ENCODE data around the gene ZSCAN30. TPM values are rescaled to one million over a fixed set of nuclear protein-coding genes. Genes with fewer than 3 reads are reported as not detected.

The ZSCAN30 gene
- polyA plus RNA-seq, 1 donor from 2014 or later, result 30.6 TPM

DNA sequence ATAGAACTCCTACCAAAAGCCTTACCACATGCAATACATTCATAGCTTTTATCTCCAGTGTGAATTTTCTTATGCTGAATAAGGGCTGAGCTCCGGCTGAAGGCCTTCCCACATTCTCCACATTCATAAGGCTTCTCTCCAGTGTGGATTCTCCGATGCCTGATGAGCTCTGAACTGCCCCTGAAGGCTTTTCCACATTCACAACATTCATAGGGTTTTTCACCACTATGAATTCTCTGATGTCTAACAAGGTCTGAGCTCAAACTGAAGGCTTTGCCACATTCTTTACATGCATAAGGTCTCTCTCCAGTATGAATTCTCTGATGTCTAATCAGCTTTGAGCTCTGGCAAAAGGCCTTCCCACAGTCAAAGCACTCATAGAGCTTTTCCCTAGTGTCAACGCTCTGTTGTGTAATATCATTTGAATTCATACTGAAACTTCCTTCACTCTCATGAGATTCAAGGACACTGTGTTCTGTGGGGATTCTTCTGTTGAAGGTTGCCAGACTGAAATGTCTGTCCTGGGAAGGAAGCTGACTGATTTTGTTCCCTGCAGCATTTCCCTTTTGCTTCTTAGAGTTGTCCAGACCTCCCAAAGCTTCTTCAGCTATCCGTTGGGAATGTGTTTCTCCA is 36.3 kb downstream of the ZSCAN30 start:
- Histone ChIP-seq H3K9me2 (ENCODE audit: insufficient read depth, low read length) (no peaks in the 10 kb centered on the region), H2AFZ (ENCODE audit: low read depth, low read length) (no peak overlapping the region), H3K9ac (ENCODE audit: low read length) (no peak overlapping the region), H3K27me3 (ENCODE audit: insufficient read depth, low read depth, low read length) (no peaks in the 10 kb centered on the region), H4K20me1 (ENCODE audit: insufficient read depth) (no peaks in the 10 kb centered on the region), H3K79me2 (replicated peaks; ENCODE audit: insufficient read depth, low read length) (no peaks in the 10 kb centered on the region), H3F3A (ENCODE audit: insufficient read depth, low read length, poor library complexity, severe bottlenecking) (no peaks in the 10 kb centered on the region), H3K27ac (ENCODE audit: low read length) (no peak overlapping the region), H3K4me3 (ENCODE audit: low read length) (no peak overlapping the region), H3K4me2 (ENCODE audit: low read length) (no peak overlapping the region), H3K9me3 (ENCODE audit: low read length) (no peaks in the 10 kb centered on the region), H3K36me3 (ENCODE audit: insufficient read depth, low read length) (peaks cover 23% of the 10 kb centered on the region)
- TF ChIP-seq RAD21 (conservative IDR thresholded peaks at IDR 0.05) (no peak), MXI1 (conservative IDR thresholded peaks at IDR 0.05; ENCODE audit: poor library complexity, severe bottlenecking) (no peak), EZH2 (IDR thresholded peaks at IDR 0.05; ENCODE audit: borderline replicate concordance, insufficient read depth, low read length, poor library complexity, severe bottlenecking) (no peak), EP300 (conservative IDR thresholded peaks at IDR 0.05; ENCODE audit: poor library complexity, severe bottlenecking) (no peak), TAF1 (IDR thresholded peaks at IDR 0.05; ENCODE audit: low read depth) (no peak)
- TF ChIP-seq, protein P1, sequence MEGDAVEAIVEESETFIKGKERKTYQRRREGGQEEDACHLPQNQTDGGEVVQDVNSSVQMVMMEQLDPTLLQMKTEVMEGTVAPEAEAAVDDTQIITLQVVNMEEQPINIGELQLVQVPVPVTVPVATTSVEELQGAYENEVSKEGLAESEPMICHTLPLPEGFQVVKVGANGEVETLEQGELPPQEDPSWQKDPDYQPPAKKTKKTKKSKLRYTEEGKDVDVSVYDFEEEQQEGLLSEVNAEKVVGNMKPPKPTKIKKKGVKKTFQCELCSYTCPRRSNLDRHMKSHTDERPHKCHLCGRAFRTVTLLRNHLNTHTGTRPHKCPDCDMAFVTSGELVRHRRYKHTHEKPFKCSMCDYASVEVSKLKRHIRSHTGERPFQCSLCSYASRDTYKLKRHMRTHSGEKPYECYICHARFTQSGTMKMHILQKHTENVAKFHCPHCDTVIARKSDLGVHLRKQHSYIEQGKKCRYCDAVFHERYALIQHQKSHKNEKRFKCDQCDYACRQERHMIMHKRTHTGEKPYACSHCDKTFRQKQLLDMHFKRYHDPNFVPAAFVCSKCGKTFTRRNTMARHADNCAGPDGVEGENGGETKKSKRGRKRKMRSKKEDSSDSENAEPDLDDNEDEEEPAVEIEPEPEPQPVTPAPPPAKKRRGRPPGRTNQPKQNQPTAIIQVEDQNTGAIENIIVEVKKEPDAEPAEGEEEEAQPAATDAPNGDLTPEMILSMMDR (IDR thresholded peaks at IDR 0.05; ENCODE audit: poor library complexity, severe bottlenecking), result no peak

GRCh38 chr18:35252466-35252865 is 37.6 kb downstream of the ZSCAN30 start:
- H3K4me3 ChIP-seq (ENCODE audit: low read length), result no peak overlapping the region
- H2AFZ ChIP-seq (ENCODE audit: low read depth, low read length), result no peak overlapping the region
- H3K4me2 ChIP-seq (ENCODE audit: low read length), result no peak overlapping the region
- H3K36me3 ChIP-seq (ENCODE audit: insufficient read depth, low read length), result peaks cover 31% of the 10 kb centered on the region
- no peak overlapping the region for H3K9ac ChIP-seq (ENCODE audit: low read length)
- H4K20me1 ChIP-seq (ENCODE audit: insufficient read depth), result no peaks in the 10 kb centered on the region
- H3F3A ChIP-seq (ENCODE audit: insufficient read depth, low read length, poor library complexity, severe bottlenecking), result no peaks in the 10 kb centered on the region
- H3K79me2 ChIP-seq (replicated peaks; ENCODE audit: insufficient read depth, low read length), result no peaks in the 10 kb centered on the region
- no peaks in the 10 kb centered on the region for H3K27me3 ChIP-seq (ENCODE audit: insufficient read depth, low read depth, low read length)
- TF ChIP-seq POLR2AphosphoS5 (IDR thresholded peaks at IDR 0.05), result no peak
- TF ChIP-seq, protein P1 (IDR thresholded peaks at IDR 0.05; ENCODE audit: poor library complexity, severe bottlenecking), result no peak
- TF ChIP-seq TAF1 (IDR thresholded peaks at IDR 0.05; ENCODE audit: low read depth), result no peak
- no peak for TF ChIP-seq RAD21 (conservative IDR thresholded peaks at IDR 0.05)
- TF ChIP-seq EZH2 (IDR thresholded peaks at IDR 0.05; ENCODE audit: borderline replicate concordance, insufficient read depth, low read length, poor library complexity, severe bottlenecking), result no peak
- no peak for TF ChIP-seq SMC3 (conservative IDR thresholded peaks at IDR 0.05; ENCODE audit: poor library complexity)
- TF ChIP-seq, protein P2, sequence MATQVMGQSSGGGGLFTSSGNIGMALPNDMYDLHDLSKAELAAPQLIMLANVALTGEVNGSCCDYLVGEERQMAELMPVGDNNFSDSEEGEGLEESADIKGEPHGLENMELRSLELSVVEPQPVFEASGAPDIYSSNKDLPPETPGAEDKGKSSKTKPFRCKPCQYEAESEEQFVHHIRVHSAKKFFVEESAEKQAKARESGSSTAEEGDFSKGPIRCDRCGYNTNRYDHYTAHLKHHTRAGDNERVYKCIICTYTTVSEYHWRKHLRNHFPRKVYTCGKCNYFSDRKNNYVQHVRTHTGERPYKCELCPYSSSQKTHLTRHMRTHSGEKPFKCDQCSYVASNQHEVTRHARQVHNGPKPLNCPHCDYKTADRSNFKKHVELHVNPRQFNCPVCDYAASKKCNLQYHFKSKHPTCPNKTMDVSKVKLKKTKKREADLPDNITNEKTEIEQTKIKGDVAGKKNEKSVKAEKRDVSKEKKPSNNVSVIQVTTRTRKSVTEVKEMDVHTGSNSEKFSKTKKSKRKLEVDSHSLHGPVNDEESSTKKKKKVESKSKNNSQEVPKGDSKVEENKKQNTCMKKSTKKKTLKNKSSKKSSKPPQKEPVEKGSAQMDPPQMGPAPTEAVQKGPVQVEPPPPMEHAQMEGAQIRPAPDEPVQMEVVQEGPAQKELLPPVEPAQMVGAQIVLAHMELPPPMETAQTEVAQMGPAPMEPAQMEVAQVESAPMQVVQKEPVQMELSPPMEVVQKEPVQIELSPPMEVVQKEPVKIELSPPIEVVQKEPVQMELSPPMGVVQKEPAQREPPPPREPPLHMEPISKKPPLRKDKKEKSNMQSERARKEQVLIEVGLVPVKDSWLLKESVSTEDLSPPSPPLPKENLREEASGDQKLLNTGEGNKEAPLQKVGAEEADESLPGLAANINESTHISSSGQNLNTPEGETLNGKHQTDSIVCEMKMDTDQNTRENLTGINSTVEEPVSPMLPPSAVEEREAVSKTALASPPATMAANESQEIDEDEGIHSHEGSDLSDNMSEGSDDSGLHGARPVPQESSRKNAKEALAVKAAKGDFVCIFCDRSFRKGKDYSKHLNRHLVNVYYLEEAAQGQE (IDR thresholded peaks at IDR 0.05; ENCODE audit: borderline replicate concordance), result no peak
- TF ChIP-seq EP300 (conservative IDR thresholded peaks at IDR 0.05; ENCODE audit: poor library complexity, severe bottlenecking), result no peak
- no peak for TF ChIP-seq MXI1 (conservative IDR thresholded peaks at IDR 0.05; ENCODE audit: poor library complexity, severe bottlenecking)
- H3K9me2 ChIP-seq (ENCODE audit: insufficient read depth, low read length), result no peaks in the 10 kb centered on the region
- no peaks in the 10 kb centered on the region for H3K9me3 ChIP-seq (ENCODE audit: low read length)
- no peak overlapping the region for H3K27ac ChIP-seq (ENCODE audit: low read length)

Measured in neural cell (in vitro differentiated cells).